ENCODE results near the gene CHST8.

DNA sequence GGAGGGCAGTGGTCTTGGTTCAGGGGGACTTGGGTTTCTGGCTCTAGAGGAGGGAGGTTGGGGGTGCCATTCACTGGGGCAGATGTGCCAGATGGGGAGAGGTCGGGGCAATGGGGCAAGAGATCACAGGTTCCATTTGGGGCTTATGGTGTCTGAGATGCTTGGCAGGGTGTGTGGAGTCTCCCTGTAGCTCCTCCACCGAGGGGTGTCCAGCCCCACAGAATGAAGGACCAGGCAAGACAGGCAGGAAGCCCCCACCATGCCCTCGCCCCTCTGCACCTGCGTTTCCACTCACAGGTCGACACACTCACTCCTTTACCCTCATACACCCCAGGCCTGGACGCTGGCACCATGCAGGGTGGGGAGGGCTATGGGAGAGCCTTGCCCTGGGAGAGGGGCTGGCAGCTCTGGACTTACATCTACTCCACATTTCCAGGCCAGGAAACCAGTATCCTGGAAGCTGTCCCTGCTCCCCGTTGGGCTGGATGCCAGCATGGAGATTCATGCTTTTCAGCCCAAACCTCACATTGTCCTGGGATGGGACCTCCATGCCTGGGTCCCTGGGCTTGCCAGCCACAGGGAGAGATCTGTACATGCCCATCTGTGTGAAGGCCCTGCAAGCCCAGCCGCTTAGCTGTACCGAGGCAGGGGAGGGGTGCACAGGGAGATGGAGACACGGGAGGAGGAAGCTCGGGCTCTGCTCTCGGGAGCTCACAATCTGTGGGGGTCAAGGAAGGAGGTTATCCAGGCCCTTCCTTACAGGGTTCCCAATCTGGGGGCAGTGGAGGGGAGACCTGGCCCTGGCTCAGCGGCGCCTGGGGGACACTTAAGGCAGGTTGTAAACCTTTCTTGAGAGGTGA, 77.1 kb downstream of the CHST8 start:
- no peak for TF ChIP-seq EP300 (IDR thresholded peaks at IDR 0.05)
- TF ChIP-seq, protein P1, sequence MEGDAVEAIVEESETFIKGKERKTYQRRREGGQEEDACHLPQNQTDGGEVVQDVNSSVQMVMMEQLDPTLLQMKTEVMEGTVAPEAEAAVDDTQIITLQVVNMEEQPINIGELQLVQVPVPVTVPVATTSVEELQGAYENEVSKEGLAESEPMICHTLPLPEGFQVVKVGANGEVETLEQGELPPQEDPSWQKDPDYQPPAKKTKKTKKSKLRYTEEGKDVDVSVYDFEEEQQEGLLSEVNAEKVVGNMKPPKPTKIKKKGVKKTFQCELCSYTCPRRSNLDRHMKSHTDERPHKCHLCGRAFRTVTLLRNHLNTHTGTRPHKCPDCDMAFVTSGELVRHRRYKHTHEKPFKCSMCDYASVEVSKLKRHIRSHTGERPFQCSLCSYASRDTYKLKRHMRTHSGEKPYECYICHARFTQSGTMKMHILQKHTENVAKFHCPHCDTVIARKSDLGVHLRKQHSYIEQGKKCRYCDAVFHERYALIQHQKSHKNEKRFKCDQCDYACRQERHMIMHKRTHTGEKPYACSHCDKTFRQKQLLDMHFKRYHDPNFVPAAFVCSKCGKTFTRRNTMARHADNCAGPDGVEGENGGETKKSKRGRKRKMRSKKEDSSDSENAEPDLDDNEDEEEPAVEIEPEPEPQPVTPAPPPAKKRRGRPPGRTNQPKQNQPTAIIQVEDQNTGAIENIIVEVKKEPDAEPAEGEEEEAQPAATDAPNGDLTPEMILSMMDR (IDR thresholded peaks at IDR 0.05), result no peak
- no peak for TF ChIP-seq POLR2A (IDR thresholded peaks at IDR 0.05)
